GM12865 (cell line): Measurements from ENCODE around the gene HLCS.

Source experiments
- DNase-seq: peaks from one replicate; pipeline ENCODE4 v3.0.0; 2010; ENCODE audit warnings: low read depth
- H3K4me3 ChIP-seq: 2 replicates; pipeline ENCODE4 v1.5.1; 2011; ENCODE audit warnings: mild to moderate bottlenecking, low read depth, low read length, control low read depth
- CTCF ChIP-seq: IDR thresholded peaks from 2 replicates; pipeline ENCODE4 v1.5.1; 2011; ENCODE audit warnings: low read length, control low read depth, low read depth, inconsistent platforms; ENCODE audit not compliant: insufficient read depth; ENCODE audit errors: missing control alignments

HLCS gene

DNA sequence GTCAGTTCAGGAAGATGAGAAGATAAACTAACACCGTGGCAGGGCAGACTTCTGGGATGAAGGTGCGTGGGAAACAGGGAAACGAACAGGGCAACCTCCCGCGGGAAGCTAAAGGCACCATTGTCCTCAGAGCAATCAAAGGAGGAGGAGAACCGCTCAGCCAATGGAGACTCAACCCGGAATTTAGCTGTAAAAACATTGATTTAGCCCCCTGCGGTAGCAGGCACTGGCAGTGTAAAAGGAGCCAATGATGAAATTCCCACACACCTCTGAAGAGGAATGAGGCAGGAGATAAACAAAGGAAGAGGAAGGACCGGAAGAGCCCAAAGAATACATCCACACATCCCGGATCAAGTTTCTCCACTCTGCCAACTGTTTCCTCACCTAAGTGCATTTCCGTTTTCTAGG is 19.5 kb downstream of the HLCS start:
- no peak for TF ChIP-seq CTCF
- DNase-seq = no peak
- H3K4me3 ChIP-seq = no peak overlapping the region

DNA sequence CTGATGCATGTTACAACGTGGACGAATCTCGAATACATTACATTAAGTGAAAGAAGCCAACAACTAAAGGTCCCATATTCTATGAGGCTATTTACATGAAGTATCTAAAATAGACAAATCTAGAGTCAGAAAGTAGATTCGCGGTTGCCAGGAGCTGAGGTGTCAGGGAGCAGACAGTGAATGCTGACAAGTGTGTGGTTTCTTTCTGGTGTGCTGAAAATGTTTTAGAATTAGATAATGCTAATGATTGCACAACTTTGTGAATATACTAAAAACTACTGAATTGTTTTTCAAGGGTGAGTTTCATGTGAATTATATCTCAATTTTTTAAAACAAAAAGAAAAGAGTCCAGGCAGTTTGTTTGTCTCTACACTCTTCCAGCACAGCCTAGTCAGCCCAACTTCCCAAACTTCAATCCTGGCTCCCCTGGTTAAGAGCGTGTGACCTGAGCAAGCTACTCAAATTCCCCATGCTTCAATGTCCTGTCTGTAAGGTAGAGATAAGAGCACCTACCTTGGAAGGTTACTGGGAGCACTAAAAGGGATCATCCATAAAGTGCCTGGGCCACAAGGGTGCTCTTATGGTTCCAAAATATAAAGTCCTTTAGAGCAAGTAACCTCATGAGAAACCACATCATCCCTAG is 20.9 kb downstream of the HLCS start:
- no peak overlapping the region for H3K4me3 ChIP-seq
- TF ChIP-seq CTCF = no peak
- no peak for DNase-seq

GRCh38 chr21:36936361-36937135 is 29.9 kb downstream of the HLCS start:
- H3K4me3 ChIP-seq = no peak overlapping the region
- TF ChIP-seq CTCF = no peak
- no peak for DNase-seq

DNA sequence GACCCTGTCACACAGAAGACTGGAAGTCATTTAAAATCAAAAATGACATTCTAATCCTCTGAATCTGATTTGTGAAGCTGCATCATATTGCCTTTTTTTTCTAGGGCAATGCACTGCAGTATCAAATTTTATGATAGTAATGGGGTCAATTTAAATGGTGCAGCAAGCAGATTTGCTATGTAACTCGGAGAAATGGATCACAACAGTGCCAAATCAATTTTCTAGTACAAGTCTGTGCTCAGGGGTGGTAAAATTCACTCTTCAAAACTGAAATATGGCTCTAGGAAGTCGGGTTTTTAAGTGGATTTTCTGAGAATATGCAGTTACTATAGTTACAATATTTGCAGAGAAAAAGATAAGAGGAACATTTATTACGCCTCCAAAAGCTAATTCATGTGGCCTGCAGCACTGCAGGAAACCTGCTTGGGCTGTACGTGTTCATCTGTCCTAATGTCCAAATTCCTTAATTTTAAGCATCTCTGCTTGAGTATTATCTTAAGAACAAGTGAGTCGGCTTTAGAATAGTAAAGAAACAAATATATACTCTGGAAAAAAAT is 31.5 kb downstream of the HLCS start:
- no peak for DNase-seq
- TF ChIP-seq CTCF = no peak
- H3K4me3 ChIP-seq = no peak overlapping the region

DNA sequence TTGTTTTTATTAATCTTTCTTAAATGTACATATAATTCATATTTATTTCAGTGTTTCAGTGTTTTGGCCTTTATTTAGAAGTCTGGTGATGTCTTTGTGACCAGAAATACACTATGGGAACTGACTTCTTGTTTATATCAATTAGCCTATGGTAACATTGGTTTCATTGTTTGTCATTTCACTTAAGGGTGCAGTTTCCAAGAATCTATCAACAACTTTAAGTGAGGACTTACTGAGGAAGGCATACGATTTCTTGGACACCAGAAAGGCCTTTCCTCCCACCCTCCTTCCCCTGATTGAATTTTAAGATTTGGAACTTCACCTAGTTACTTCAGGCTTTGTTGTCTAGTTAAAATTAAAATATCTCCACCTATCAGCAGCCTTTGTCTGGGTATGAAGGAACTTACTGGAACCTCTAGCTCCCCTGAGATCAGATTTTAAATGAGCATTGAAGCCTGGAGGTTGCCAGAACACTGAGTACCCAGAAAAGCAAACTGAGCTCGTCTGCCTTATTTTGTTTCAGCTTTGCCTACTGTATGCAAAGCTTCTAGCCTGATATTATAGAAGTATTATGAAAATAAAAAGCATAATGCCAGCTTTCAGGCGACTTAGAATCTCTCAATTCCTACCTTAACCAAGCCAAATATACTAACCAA is 34.2 kb downstream of the HLCS start:
- no peak overlapping the region for H3K4me3 ChIP-seq
- TF ChIP-seq CTCF = no peak
- DNase-seq = no peak

GRCh38 chr21:36929622-36930021 is 36.8 kb downstream of the HLCS start:
- no peak for TF ChIP-seq CTCF
- H3K4me3 ChIP-seq = no peak overlapping the region
- DNase-seq = no peak
